Activated B cell treated with CpG ODN at 0.5 μM for 24 hours (primary cell): ENCODE results near the gene RPUSD3. TPM values are rescaled to one million over a fixed set of nuclear protein-coding genes. Genes with fewer than 3 reads are reported as not detected.

Source experiments
- ATAC-seq: fragments of 200-7000 bp; cut with Tn5 transposase; one replicate; pipeline ENCODE4 v1.10.0; 2021; ENCODE audit warnings: low read depth, mild to moderate bottlenecking, moderate library complexity
- CTCF ChIA-PET: fragments of 350-600 bp; sonication (Branson Sonifier 250); formaldehyde crosslinking; loops from one replicate; lab custom pipeline; 2021; ENCODE audit warnings: antibody characterized with exemption; lab: Charles Lee
- POLR2A ChIA-PET: fragments of 350-600 bp; sonication (Branson Sonifier 250); formaldehyde crosslinking; loops from one replicate; lab custom pipeline; 2021; ENCODE audit warnings: antibody characterized with exemption; lab: Charles Lee
- DNase-seq: peaks from one replicate; pipeline ENCODE4 v3.0.0; 2022
- H3K27ac Mint-ChIP-seq: one replicate; pipeline ENCODE4 v1.8.0; 2020; ENCODE audit warnings: mixed read lengths
- H3K27me3 Mint-ChIP-seq: one replicate; pipeline ENCODE4 v1.8.0; 2021; ENCODE audit warnings: mixed read lengths
- H3K36me3 Mint-ChIP-seq: one replicate; pipeline ENCODE4 v1.8.0; 2021; ENCODE audit warnings: low read depth, mixed read lengths
- H3K4me1 Mint-ChIP-seq: one replicate; pipeline ENCODE4 v1.8.0; 2021; ENCODE audit warnings: mixed read lengths
- H3K4me3 Mint-ChIP-seq: one replicate; pipeline ENCODE4 v1.8.0; 2020; ENCODE audit warnings: mild to moderate bottlenecking, mixed read lengths
- H3K9me3 Mint-ChIP-seq: one replicate; pipeline ENCODE4 v1.8.0; 2020; ENCODE audit warnings: mixed read lengths
- intact Hi-C: fragments of 100-400 bp; cut with micrococcal nuclease; formaldehyde crosslinking; loops from one replicate; pipeline ENCODE4 v1.15.1; 2024
- total RNA-seq: library from RNA; stranded (reverse); gene quantifications from 2 replicates; pipeline ENCODE4 v1.2.3, GENCODE V29; 2022
- TF ChIP-seq, protein P1 (sequence below): fragments of 200-600 bp; IDR thresholded peaks from one replicate; pipeline ENCODE4 v1.8.0; 2022; ENCODE audit warnings: antibody characterized with exemption, mild to moderate bottlenecking

The RPUSD3 gene
- total RNA-seq, 1 donor from 2014 or later, result 55.7 TPM

DNA sequence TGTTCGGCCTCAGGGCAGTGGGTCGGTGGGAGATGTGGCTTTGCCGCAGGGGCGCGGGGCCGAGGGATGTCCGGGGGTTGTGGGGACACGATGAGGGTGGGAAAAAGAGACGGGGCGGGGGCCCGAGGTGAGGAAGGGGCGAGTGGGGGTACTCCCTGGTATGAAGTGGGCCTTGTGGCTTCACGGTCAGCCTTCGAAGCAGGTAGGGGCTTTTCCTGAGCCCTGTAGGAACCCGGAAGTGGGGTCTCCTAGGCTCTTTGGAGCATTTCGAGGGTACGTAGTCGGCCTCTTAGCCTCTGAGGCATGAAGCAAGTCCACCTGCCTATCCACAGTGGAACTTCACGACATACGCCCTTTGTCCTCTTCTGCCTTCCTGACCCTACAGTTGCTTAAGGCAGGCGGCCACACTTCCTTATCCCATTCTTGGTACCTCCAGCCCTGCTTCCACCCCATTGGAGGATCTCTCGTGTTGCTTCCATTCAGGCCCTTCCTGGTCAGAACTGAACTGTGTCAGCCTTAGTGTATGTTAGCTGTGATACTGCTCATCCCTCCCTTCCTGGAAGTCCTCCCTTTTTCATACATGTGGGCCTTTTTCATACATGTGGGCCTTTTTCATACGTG lies 50.5 kb downstream of the RPUSD3 start:
- Mint-ChIP-seq H3K9me3 (no peaks in the 10 kb centered on the region), H3K36me3 (peaks cover 61% of the 10 kb centered on the region), H3K4me1 (peaks cover 70% of the 10 kb centered on the region), H3K27ac (peak overlapping the region; percentile 100), H3K4me3 (peak overlapping the region; percentile 99), H3K27me3 (no peaks in the 10 kb centered on the region)
- DNase-seq, result no peak
- TF ChIP-seq, protein P1, sequence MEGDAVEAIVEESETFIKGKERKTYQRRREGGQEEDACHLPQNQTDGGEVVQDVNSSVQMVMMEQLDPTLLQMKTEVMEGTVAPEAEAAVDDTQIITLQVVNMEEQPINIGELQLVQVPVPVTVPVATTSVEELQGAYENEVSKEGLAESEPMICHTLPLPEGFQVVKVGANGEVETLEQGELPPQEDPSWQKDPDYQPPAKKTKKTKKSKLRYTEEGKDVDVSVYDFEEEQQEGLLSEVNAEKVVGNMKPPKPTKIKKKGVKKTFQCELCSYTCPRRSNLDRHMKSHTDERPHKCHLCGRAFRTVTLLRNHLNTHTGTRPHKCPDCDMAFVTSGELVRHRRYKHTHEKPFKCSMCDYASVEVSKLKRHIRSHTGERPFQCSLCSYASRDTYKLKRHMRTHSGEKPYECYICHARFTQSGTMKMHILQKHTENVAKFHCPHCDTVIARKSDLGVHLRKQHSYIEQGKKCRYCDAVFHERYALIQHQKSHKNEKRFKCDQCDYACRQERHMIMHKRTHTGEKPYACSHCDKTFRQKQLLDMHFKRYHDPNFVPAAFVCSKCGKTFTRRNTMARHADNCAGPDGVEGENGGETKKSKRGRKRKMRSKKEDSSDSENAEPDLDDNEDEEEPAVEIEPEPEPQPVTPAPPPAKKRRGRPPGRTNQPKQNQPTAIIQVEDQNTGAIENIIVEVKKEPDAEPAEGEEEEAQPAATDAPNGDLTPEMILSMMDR, result no peak
- intact Hi-C loops, result loop anchor here (2.0 to 10.0 kb wide), 4 partner anchors 140 to 532 kb away; partner anchors contain the start of genes BRK1, CRELD1, EMC3 and SEC13
- POLR2A ChIA-PET, result interaction anchor here (0.6 to 6.2 kb wide), 34 partner anchors 8 to 569 kb away, joined by 3 to 146 read pairs (median 6); partner anchors contain the start of genes BRPF1, CAMK1, CRELD1 and EMC3
- CTCF ChIA-PET, result interaction anchor here (1.0 to 1.3 kb wide), 3 partner anchors 11 to 140 kb away, joined by 4 to 8 read pairs (median 7); partner anchors contain the start of gene CRELD1
- peak; percentile 2 for ATAC-seq

DNA sequence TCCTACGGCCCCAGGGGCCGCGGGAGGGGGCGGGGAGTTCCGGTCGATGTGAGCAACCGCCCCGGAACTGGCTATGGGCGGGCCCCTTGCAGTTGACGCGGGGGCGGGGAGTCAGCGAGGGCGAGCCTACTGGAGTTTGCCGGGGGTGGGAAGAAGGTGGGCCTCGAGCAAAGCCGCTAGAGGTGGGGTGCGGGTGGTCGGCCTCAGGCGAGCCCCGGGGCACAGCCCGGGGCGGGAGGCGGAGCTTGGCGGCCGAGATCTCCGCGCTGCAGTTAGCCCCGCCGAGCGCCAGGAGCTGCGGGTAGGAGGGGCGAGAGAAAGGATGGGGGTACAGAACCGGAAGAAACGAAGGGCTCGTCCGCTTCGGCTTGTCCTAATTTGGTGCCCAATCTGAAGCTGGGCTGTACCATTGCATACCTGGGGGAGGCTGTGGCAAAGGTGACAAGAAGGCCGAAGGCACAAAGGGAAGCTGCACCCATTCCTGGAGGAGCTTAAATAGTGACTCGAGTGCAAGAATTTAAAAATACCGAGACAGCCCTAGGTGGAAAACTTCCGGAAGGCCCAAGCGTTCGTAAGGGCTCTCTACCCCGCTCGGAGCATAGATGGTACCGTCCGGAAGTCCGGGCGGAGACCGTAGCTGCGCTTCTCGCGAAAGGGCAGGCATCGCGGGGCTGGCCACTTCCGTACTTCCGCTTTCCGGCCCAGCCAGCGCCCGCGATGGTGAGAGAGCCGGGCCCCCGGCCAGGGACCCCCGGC lies 51.2 kb downstream of the RPUSD3 start, which contains the start of the genes ARPC4 and TADA3:
TSS of gene ARPC4 (plus strand) at position 678 of the 756 bp plus-strand sequence. CDS start at position 718, 40 bp downstream.
TSS of gene TADA3 (minus strand) at position 69 of the 756 bp plus-strand sequence. CDS start 1,007 bp downstream, outside the sequence.
- intact Hi-C loops, result loop anchor here (1.0 to 10.0 kb wide), 12 partner anchors 12 to 532 kb away; partner anchors contain the start of genes BRK1, BRPF1, CRELD1 and EMC3
- ATAC-seq, result peak; percentile 75
- Mint-ChIP-seq H3K36me3 (peaks cover 57% of the 10 kb centered on the region), H3K4me3 (peak within 1 kb of the TSS; percentile 99), H3K9me3 (no peaks in the 10 kb centered on the region), H3K27ac (peak within 1 kb of the TSS; percentile 100), H3K4me1 (peaks cover 67% of the 10 kb centered on the region), H3K27me3 (no peaks in the 10 kb centered on the region)
- TF ChIP-seq, protein P1, result no peak
- ChIA-PET POLR2A (interaction anchor here (0.6 to 6.2 kb wide), 33 partner anchors 9 to 570 kb away, joined by 3 to 146 read pairs (median 6); partner anchors contain the start of genes BRPF1, CAMK1, CRELD1 and EMC3), CTCF (interaction anchor here (0.9 to 1.3 kb wide), 4 partner anchors 11 to 140 kb away, joined by 3 to 8 read pairs (median 6); partner anchors contain the start of gene CRELD1)
- DNase-seq, result peak; percentile 92

GRCh38 chr3:9791790-9792404 lies 51.9 kb downstream of the RPUSD3 start:
- H3K4me1 Mint-ChIP-seq, result peaks cover 61% of the 10 kb centered on the region
- H3K36me3 Mint-ChIP-seq, result peaks cover 57% of the 10 kb centered on the region
- peak overlapping the region; percentile 99 for H3K4me3 Mint-ChIP-seq
- no peaks in the 10 kb centered on the region for H3K9me3 Mint-ChIP-seq
- TF ChIP-seq, protein P1, result no peak
- H3K27ac Mint-ChIP-seq, result peak overlapping the region; percentile 100
- no peaks in the 10 kb centered on the region for H3K27me3 Mint-ChIP-seq
- CTCF ChIA-PET, result interaction anchor here (0.9 to 1.3 kb wide), 4 partner anchors 12 to 154 kb away, joined by 3 to 7 read pairs (median 4); partner anchors contain the start of gene CRELD1
- intact Hi-C loops, result loop anchor here (1.0 to 10.0 kb wide), 12 partner anchors 12 to 533 kb away; partner anchors contain the start of genes BRK1, BRPF1, CRELD1 and EMC3
- no peak for ATAC-seq
- POLR2A ChIA-PET, result interaction anchor here (0.8 to 6.2 kb wide), 20 partner anchors 10 to 529 kb away, joined by 3 to 146 read pairs (median 10); partner anchors contain the start of genes BRPF1, CRELD1, FANCD2 and JAGN1
- DNase-seq, result no peak

DNA sequence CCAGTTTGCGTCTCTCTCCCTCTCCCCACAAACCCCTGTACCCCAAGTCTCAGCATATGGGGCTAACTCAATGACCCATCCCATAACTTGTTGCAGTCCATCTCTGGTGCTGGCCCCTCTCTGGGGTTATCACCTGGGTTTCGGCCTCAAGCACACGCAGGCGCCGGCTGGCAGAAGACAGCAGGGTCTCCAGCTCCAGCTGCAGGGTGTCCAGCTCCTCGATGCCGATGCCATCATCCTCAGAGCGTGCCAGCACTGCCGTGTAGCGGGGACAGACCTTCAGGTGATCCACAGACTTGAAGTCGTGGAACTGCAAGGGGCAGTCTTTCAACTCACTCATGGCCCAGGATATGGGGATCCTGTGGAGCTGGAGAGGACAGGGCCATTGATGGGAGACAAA lies 52.7 kb downstream of the RPUSD3 start:
- Mint-ChIP-seq H3K4me3 (peak overlapping the region; percentile 99), H3K36me3 (peaks cover 61% of the 10 kb centered on the region), H3K4me1 (peaks cover 53% of the 10 kb centered on the region), H3K9me3 (no peaks in the 10 kb centered on the region), H3K27me3 (no peaks in the 10 kb centered on the region), H3K27ac (peak overlapping the region; percentile 100)
- ChIA-PET POLR2A (interaction anchor here (0.6 to 5.6 kb wide), 6 partner anchors 9 to 235 kb away, joined by 3 to 133 read pairs (median 4); partner anchors contain the start of genes CRELD1, FANCD2 and OGG1), CTCF (interaction anchor here (1.1 to 1.3 kb wide), 2 partner anchors 9 to 155 kb away, joined by 3 to 4 read pairs; no protein-coding TSS in a partner anchor)
- no peak for ATAC-seq
- no peak for DNase-seq
- intact Hi-C loops, result loop anchor here (5.0 to 10.0 kb wide), 2 partner anchors 326 to 534 kb away; partner anchors contain the start of genes BRK1 and SEC13
- TF ChIP-seq, protein P1, result no peak

Other genes with a start within 250 kb of the RPUSD3 start
- gene MTMR14, start 194.5 kb downstream of the RPUSD3 start, total RNA-seq, result 92.0 and 99.2 TPM in 2 replicates
- 0.20 TPM in 1 of 2 replicates, not detected in the other for gene CPNE9, start 140.2 kb downstream of the RPUSD3 start, total RNA-seq
- gene BRPF1, start 112.3 kb downstream of the RPUSD3 start, total RNA-seq, result 33.5 and 35.2 TPM in 2 replicates
- 43.5 and 60.7 TPM in 2 replicates for gene OGG1, start 94.1 kb downstream of the RPUSD3 start, total RNA-seq
- gene CAMK1, start 74.1 kb downstream of the RPUSD3 start, total RNA-seq, result 0.69 and 1.7 TPM in 2 replicates
- 43.8 and 44.7 TPM in 2 replicates for gene TADA3, start 51.5 kb downstream of the RPUSD3 start, total RNA-seq
- 315 and 338 TPM in 2 replicates for gene ARPC4, start 50.9 kb downstream of the RPUSD3 start, total RNA-seq
- 51.4 and 61.9 TPM in 2 replicates for gene TTLL3, start 33.7 kb downstream of the RPUSD3 start, total RNA-seq
- gene CIDEC, start 36.2 kb upstream of the RPUSD3 start, total RNA-seq, result not detected in 2 replicates
- 30.9 and 32.1 TPM in 2 replicates for gene JAGN1, start 46.6 kb upstream of the RPUSD3 start, total RNA-seq
- 0.66 and 0.82 TPM in 2 replicates for gene IL17RE, start 58.8 kb upstream of the RPUSD3 start, total RNA-seq
- gene IL17RC, start 73.1 kb upstream of the RPUSD3 start, total RNA-seq, result 0.11 and 0.29 TPM in 2 replicates
- gene CRELD1, start 89.8 kb upstream of the RPUSD3 start, total RNA-seq, result 26.9 and 30.5 TPM in 2 replicates
- 4.2 and 4.3 TPM in 2 replicates for gene PRRT3, start 108.4 kb upstream of the RPUSD3 start, total RNA-seq
- gene EMC3, start 142.8 kb upstream of the RPUSD3 start, total RNA-seq, result 37.6 and 40.6 TPM in 2 replicates
- 26.8 and 31.4 TPM in 2 replicates for gene FANCD2, start 182.4 kb upstream of the RPUSD3 start, total RNA-seq